G401.6 (cell line): ENCODE measurements around the gene CABCOCO1.
A peak's percentile ranks its signal among the peaks of the same experiment; 100 is the strongest.

ENCODE experiments used
- FAIRE-seq: peaks from 2 replicates; lab custom pipeline; 2012; peaks lifted over from hg19 to GRCh38; lab: Jason Lieb, UNC

Gene CABCOCO1

GRCh38 chr10:61757525-61758397 lies 95.0 kb downstream of the CABCOCO1 start:
- no peak for FAIRE-seq

GRCh38 chr10:61758433-61758832 lies 95.7 kb downstream of the CABCOCO1 start:
- FAIRE-seq = no peak

- no peak for FAIRE-seq
Observed at GRCh38 chr10:61759751-61760150, 97.0 kb downstream of the CABCOCO1 start.

GRCh38 chr10:61760943-61761824 lies 98.5 kb downstream of the CABCOCO1 start:
- FAIRE-seq = no peak

- no peak for FAIRE-seq
Observed at GRCh38 chr10:61761825-61762217, 99.1 kb downstream of the CABCOCO1 start.

- FAIRE-seq = no peak
Observed at GRCh38 chr10:61763778-61764177, 101.0 kb downstream of the CABCOCO1 start.

GRCh38 chr10:61764486-61764885 lies 101.8 kb downstream of the CABCOCO1 start:
- FAIRE-seq = no peak

- FAIRE-seq = no peak
Observed at GRCh38 chr10:61765176-61766087, 102.7 kb downstream of the CABCOCO1 start.

GRCh38 chr10:61766927-61767326 lies 104.2 kb downstream of the CABCOCO1 start:
- no peak for FAIRE-seq

GRCh38 chr10:61774031-61774430 lies 111.3 kb downstream of the CABCOCO1 start:
- no peak for FAIRE-seq

GRCh38 chr10:61775111-61775510 lies 112.4 kb downstream of the CABCOCO1 start:
- FAIRE-seq = no peak

- no peak for FAIRE-seq
Observed at GRCh38 chr10:61776615-61777266, 114.0 kb downstream of the CABCOCO1 start.

- peak; percentile 56 for FAIRE-seq
Observed at GRCh38 chr10:61778137-61778536, 115.4 kb downstream of the CABCOCO1 start.

GRCh38 chr10:61779276-61779675 lies 116.5 kb downstream of the CABCOCO1 start:
- no peak for FAIRE-seq

- no peak for FAIRE-seq
Observed at GRCh38 chr10:61779950-61780659, 117.4 kb downstream of the CABCOCO1 start.

GRCh38 chr10:61780732-61781131 lies 118.0 kb downstream of the CABCOCO1 start:
- no peak for FAIRE-seq

- no peak for FAIRE-seq
Observed at GRCh38 chr10:61781969-61782403, 119.3 kb downstream of the CABCOCO1 start.

GRCh38 chr10:61784354-61785133 lies 121.8 kb downstream of the CABCOCO1 start:
- no peak for FAIRE-seq

GRCh38 chr10:61785473-61786105 lies 122.9 kb downstream of the CABCOCO1 start:
- no peak for FAIRE-seq

- FAIRE-seq = no peak
Observed at GRCh38 chr10:61786728-61787127, 124.0 kb downstream of the CABCOCO1 start.
